GM10847 (cell line): Measurements from ENCODE around the gene GOLGA3.

Source experiments
- POLR2A ChIP-seq: IDR thresholded peaks from 2 replicates; pipeline ENCODE4 v1.6.1; 2011; ENCODE audit not compliant: insufficient read length; ENCODE audit errors: extremely low read depth

Gene GOLGA3

GRCh38 chr12:132726386-132726785 lies 102.3 kb downstream of the GOLGA3 start:
- no peak for TF ChIP-seq POLR2A

- no peak for TF ChIP-seq POLR2A
These were observed 104.0 kb downstream of the GOLGA3 start for GRCh38 chr12:132724506-132725241.

DNA sequence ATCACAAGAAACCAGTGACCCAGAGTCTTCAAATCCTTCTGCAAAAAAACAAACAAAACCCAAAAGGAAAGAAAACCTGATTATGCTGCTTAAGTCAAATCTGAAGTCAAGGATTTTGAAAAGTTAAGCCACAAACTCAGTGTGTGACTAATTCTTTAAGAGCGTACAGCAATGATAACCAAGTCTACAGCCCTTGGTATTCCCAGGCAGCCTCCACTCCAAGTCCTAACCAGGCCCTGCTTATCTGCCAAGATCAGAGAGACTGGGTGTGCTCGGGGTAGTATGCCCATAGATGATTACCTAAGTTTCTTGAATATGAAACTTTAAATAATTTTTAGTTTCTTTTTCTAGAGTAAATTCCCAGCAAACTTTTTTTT lies 104.9 kb downstream of the GOLGA3 start:
- TF ChIP-seq POLR2A = no peak

DNA sequence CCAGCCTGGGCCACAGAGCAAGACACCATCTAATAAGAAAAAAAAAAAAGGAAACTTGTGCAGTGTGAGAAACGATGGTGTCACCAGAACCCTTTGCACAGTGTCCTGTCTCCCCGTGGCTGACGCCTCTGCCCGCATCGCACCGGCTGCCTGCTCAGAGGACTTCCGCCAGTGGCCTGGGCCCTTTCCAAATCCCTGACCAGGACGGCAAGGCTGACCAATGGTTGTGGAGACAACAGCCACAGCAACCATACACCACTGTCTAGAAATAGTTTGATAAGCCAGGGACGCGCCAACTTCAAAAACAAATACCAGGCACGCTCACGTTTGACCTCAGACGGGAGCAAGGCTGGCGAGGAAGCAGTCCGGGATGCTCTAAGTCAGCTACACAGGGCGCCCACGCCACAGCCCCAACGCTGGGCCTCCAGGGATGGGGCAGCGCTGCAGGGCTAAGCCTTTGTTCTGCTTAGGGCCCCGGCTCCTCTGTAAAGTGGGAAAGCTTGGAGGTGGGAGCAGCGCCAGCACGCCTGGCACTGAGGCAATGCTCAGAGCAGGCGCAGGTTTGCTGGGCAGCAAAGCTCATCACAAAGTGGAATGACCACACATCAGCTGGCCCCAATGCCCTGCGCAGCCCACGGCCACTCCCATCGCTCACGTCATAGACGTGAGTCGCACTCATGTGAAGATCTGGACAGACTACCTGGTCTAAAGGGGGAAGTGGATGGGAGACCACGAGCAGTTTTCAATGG lies 105.5 kb downstream of the GOLGA3 start:
- TF ChIP-seq POLR2A = no peak

- TF ChIP-seq POLR2A = no peak
These were observed 107.9 kb downstream of the GOLGA3 start for GRCh38 chr12:132720606-132721345.

- no peak for TF ChIP-seq POLR2A
These were observed 108.7 kb downstream of the GOLGA3 start for GRCh38 chr12:132719954-132720324.

GRCh38 chr12:132719141-132719953 lies 109.3 kb downstream of the GOLGA3 start:
- TF ChIP-seq POLR2A = no peak
